ES-I3 (cell line): ENCODE data around the gene SLC34A1.

Source experiments
- H3K36me3 ChIP-seq: 2 replicates; pipeline ENCODE4 v1.6.1; 2013; ENCODE audit warnings: mild to moderate bottlenecking, low read length, control low read depth, moderate library complexity; ENCODE audit not compliant: insufficient read depth
- H3K4me1 ChIP-seq: 2 replicates; pipeline ENCODE4 v1.6.1; 2013; ENCODE audit warnings: mild to moderate bottlenecking, control low read depth, low read length; ENCODE audit not compliant: insufficient read depth
- H3K9ac ChIP-seq: 2 replicates; pipeline ENCODE4 v1.6.1; 2013; ENCODE audit warnings: low read depth, mild to moderate bottlenecking, low read length, moderate library complexity
- H3K9me3 ChIP-seq: 2 replicates; pipeline ENCODE4 v1.6.1; 2013; ENCODE audit warnings: mild to moderate bottlenecking, low read length, moderate library complexity; ENCODE audit not compliant: control insufficient read depth, insufficient read depth

Gene SLC34A1

DNA sequence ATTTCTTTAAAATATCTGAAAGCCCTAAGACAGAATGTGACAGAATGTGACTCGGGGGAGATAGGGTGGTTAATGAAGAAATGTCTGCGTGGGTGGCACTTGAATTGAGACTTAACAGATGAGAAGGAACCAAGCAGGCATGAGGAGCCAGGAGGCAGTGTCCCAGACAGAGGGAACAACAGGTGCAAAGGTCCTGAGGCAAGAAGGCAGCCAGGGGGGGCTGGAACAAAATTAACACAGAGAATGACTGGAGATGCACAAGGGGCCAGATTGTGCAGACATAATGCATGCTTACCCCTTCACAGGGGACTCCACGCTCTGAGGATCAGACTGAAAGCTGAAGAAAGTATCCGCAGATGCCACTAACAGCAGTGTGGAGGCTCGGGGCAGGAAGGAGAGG is 34.5 kb upstream of the SLC34A1 start:
- peaks cover 6% of the 10 kb centered on the region for H3K4me1 ChIP-seq
- no peaks in the 10 kb centered on the region for H3K36me3 ChIP-seq
- H3K9me3 ChIP-seq = no peaks in the 10 kb centered on the region
- no peak overlapping the region for H3K9ac ChIP-seq

DNA sequence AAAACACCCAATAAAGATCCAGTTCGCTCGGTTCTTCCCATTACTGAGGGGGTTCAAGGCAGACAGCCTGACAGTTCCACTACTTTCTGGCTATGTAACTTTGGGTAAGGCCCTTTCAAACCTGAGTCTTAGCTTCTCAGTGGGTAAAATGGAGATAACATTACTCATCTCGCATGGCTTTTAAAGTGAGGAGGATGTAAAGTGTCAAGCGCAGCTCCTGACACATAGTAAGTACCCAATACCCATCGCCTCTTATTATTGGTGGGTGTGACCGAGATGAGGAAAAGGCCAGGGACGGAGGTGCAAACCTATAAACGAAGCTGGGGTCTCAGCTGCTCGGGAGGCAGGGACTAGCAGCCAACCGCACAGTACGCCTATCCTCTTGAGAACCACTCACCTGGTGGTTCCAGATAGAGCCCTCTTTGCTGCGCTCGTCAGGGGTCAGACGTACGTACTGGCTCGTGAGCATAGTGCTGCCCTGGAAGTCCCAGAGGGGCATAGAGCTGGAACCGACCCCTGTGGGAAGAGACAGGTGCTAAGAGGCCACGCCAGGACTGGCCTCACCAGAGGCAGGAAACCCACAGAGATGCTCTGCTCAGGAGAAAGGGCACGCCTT is 33.4 kb upstream of the SLC34A1 start:
- no peaks in the 10 kb centered on the region; the same call in 1 of the 2 replicates for H3K9me3 ChIP-seq
- H3K36me3 ChIP-seq = no peaks in the 10 kb centered on the region
- peak overlapping the region; percentile 99 for H3K9ac ChIP-seq
- peaks cover 6% of the 10 kb centered on the region for H3K4me1 ChIP-seq

DNA sequence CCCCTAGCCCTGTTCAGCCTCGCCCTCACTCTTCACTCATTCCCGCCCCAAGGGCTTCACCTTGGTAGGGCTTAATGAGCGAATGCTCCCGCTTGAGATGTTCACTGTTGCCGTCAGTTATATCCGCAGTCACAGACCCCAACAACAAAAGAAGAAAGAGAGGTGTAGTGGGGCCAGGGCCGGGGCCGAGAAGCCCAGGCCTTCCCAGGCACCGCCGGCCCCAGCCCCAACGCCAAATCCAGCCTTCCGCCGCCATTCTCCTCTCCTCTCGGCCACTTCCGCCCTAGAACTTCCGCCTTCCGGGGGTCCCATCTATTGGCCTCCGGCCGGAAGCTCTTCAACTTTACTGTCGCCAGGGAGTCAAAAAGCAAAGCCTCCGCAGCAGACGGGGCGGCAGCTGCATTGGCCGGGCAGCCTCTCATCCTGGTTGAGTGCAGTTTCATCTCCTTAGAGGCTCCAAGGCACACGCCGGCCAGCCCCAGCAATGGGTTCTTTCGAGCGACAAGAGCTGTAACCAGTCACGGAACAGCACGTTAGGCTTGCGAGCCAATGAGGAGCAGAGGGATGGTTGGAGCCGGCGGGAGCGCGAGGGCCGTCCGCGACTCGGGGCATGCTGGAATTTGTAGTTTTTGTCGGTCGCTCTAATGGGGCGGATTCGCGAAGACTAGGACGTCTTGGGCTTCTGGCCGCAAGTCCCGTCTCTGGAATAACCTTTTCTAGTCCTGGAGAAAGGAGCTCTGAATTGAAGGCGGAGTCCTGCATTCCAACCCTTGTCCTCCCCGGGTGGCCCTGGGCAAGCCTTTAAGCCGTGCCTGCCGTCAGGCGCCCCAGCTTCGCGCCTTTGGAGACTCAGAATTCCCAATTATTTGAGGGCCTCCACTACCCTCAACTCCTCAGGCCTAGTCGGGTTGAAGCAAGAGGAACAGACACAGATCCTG is 32.6 kb upstream of the SLC34A1 start, which contains the start of gene LMAN2:
LMAN2 (minus strand) TSS at position 277 of the 938 bp plus-strand sequence; CDS start at position 256, 21 bp downstream.
- H3K4me1 ChIP-seq = peaks cover 6% of the 10 kb centered on the region
- no peaks in the 10 kb centered on the region; the same call in 1 of the 2 replicates for H3K9me3 ChIP-seq
- H3K36me3 ChIP-seq = no peaks in the 10 kb centered on the region
- H3K9ac ChIP-seq = peak within 1 kb of the TSS; percentile 99

DNA sequence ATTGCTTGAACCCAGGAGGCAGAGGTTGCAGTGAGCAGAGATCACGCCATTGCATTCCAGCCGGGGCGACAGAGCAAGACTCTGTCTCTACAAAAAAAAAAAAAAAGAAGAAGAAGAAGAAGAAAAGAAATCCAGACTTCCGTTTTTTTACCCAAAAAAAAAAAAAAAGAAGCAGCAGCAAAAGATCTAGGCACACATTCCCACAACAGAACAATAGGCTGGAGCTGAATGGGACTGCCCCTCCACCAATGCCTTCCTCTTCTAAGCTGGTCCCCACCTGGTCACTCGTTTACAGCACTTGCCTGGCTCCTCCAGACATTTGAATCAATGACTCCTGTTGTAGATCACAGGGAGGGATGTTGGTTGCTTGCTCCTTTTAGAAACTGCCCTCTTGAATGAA is 31.1 kb upstream of the SLC34A1 start:
- H3K4me1 ChIP-seq = peaks cover 6% of the 10 kb centered on the region
- H3K9me3 ChIP-seq = no peaks in the 10 kb centered on the region; the same call in 1 of the 2 replicates
- no peak overlapping the region for H3K9ac ChIP-seq
- H3K36me3 ChIP-seq = no peaks in the 10 kb centered on the region

DNA sequence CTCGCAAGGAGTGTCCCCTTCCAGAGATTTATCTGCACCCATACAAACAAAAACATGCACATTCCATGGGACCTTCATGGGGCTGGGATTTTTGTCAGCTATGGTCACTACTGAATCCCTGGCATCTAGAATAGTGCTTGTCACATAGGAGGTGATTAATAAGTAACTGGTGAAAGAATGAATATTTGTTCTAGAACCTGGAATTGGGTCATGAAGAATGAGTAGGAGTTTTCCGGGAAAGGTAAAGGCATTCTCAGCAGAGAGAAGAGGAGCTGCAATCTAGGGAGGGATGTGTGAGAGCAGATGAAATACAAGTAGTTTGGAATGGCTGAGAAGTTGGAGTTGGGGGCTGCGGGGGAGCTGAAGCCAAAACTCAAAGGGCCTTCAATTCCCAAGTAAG is 30.0 kb upstream of the SLC34A1 start:
- Histone ChIP-seq H3K9ac (no peak overlapping the region), H3K36me3 (no peaks in the 10 kb centered on the region), H3K4me1 (peaks cover 6% of the 10 kb centered on the region), H3K9me3 (no peaks in the 10 kb centered on the region; the same call in 1 of the 2 replicates)

DNA sequence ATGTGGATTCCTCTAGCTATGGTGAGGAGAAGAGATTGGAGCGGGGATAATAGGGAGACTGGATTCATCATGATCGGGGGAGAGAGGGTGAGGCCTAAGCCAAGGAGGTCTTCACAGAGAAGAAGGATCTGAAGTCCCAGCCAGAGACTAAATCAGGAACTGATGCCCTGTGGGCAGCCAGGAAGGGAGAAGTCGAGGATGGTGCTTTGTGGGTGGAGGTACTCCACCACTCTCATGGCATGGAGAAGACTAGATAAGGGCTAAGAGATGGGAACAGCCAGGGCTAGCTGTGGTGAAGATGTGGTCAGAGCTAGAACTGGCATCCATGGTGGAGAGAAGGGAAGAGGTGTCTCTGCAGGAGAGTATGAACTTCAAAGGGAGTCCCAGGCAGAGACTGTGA is 29.5 kb upstream of the SLC34A1 start:
- Histone ChIP-seq H3K36me3 (no peaks in the 10 kb centered on the region), H3K4me1 (peaks cover 6% of the 10 kb centered on the region), H3K9me3 (no peaks in the 10 kb centered on the region; the same call in 1 of the 2 replicates), H3K9ac (no peak overlapping the region)

DNA sequence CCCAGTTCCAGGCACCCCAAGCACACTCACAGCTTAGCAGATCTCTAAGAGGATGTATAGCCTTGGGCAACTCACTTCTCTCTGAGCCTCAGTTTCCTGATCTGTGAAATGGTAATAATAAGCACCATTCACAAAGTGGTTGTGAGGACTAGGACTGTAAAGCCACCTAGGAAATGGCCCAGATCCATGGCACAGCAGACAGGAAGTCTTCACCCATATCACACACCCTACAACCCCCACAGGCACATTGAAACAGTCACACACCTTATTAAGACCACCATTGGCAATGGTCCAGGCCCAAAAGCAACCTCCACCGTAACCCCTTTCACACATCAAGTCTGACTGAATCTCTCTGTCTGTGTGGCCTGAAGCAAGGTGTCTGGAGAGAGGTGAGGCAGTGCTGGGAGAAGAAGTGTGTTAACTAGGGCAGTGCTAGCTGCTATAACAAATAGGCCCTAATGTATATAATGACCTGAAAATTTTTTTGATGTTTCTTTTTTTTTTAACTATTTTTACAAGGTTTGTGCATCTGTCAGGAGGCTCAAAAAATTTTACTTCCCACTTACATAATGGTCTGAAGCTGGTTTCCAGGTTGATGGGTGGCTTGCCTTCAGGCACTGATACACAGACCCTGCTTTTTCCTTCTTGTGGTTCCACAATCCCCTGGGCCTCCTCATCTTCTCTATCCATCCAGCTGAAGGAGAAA is 28.9 kb upstream of the SLC34A1 start:
- peaks cover 5% of the 10 kb centered on the region for H3K4me1 ChIP-seq
- H3K36me3 ChIP-seq = no peaks in the 10 kb centered on the region
- H3K9ac ChIP-seq = no peak overlapping the region

DNA sequence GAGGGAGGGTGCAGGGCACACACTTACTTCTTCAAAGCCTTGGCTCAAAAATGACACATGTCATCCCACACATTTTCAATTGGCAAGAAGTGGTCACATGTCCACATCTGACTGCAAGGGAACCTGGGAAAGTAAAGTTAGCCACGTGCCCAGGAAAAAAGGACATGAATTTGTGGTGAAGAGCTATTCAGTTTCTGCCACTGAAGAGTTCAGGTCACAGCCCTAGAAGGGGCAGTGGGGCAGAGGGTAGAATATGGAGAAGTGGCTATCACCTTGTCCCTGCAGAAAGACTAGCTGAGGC is 28.4 kb upstream of the SLC34A1 start:
- Histone ChIP-seq H3K4me1 (peaks cover under 1% of the 10 kb centered on the region; the same call in 1 of the 2 replicates), H3K9ac (no peak overlapping the region), H3K9me3 (no peaks in the 10 kb centered on the region; the same call in 1 of the 2 replicates), H3K36me3 (no peaks in the 10 kb centered on the region)

More for the DNA sequence above, 28.9 kb upstream of the SLC34A1 start:
- no peaks in the 10 kb centered on the region; the same call in 1 of the 2 replicates for H3K9me3 ChIP-seq

DNA sequence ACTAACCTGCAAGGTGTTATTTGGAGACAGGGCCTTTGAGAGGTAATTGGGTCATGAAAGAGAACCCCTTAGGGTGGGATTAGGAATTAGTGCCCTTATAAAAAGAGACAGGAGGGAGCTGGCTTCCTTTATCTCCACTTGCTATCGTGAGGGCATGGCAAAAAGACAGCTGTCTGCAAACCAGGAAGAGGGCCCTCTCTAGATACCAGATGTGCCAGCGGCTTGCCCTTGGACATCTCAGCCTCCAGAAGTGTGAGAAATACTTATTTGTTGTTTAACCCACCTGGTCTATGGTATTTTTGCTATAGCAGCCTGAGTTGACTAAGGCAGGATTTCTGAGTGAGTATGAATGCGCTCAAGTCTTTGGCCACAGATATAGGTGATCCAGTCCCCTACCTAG is 27.5 kb upstream of the SLC34A1 start:
- H3K4me1 ChIP-seq = no peaks in the 10 kb centered on the region
- no peaks in the 10 kb centered on the region; the same call in 1 of the 2 replicates for H3K9me3 ChIP-seq
- no peaks in the 10 kb centered on the region for H3K36me3 ChIP-seq
- H3K9ac ChIP-seq = no peak overlapping the region

DNA sequence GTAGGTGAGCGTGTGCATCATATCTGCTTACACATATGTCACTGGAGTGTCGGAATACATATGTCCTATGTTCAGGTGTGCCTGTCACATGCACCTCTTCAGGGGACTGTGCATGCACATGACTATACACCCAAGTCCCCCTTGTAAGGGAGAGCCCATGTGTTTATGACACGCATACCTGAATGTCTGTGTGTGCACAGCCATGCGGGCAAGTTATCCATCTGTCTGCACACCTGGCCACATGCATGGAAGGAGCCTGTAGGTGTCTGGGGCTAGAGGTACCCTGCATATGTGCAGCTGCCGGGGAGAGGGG is 27.1 kb upstream of the SLC34A1 start:
- Histone ChIP-seq H3K36me3 (no peaks in the 10 kb centered on the region), H3K9me3 (no peaks in the 10 kb centered on the region; the same call in 1 of the 2 replicates), H3K4me1 (peaks cover 3% of the 10 kb centered on the region; the same call in 1 of the 2 replicates), H3K9ac (no peak overlapping the region)

DNA sequence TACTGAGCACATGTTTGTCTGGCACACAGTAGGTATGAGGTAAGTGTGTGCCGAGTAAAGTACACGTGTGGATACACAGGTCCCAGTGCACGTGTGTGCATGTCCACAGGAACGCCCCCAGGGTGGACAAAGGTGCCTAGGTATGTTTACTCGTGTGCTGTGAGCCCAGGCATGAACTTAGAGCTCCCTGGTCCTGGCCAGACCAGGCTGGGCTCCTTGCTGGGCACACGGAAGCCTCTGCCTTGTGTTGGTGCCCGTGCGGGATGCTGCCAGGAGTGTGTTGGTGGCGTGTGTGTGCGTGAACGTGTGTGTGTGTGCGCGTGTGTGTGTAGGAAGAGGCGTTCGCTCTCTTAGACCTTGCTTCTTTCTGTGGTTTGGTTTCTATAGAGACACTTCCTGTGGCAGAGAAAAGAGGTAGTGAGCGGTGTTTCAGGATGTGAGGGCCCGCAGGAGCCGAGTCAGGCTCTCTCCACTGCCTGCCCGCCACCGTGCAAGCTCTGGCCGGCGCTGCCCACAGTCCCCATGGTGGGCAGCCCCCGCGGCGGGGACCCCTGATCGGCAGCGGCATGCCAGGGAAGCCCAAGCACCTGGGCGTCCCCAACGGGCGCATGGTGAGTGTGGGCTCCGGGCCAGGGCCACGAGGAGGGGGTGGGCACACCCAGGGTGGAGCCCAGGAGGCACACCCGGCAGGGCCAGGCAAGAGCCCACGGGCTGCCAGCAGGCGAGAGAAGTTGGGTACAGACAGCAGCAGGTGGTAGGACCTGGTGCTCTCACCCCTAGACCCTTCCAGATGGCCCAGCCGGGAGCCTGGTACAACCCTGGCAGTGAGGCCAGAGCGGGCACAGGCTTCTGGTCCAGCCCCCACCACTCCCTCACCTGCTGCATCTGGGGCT is 26.5 kb upstream of the SLC34A1 start, which contains the start of gene RGS14:
RGS14 (plus strand) TSS at position 466 of the 893 bp plus-strand sequence; CDS start at position 567, 101 bp downstream.
- no peaks in the 10 kb centered on the region; the same call in 1 of the 2 replicates for H3K9me3 ChIP-seq
- peaks cover 7% of the 10 kb centered on the region; the same call in 1 of the 2 replicates for H3K4me1 ChIP-seq
- H3K9ac ChIP-seq = no peak within 1 kb of the TSS
- H3K36me3 ChIP-seq = no peaks in the 10 kb centered on the region

DNA sequence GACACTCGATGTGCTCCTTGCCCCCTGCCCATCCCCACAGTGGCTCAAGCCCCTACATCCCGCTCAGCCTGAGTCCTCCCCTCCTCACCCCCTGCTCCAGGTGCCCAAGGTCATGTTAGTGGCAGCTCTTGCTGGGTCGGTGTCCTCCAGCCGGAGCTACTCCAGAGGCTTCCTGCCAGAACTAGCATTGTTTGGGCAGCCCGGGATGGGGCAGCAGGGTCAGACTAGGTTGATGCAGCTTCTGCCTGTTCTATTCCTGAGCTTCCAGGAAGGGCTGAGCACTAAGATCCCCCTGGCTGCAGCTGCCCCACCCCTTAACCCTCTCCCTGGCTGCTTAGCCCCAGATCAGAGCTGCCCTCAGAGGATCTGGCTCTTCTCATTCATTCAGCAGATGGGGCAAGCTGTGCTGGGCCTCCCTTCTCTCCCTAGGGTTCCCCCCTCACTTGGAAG is 25.8 kb upstream of the SLC34A1 start:
- no peaks in the 10 kb centered on the region for H3K36me3 ChIP-seq
- H3K9ac ChIP-seq = no peak overlapping the region
- H3K9me3 ChIP-seq = no peaks in the 10 kb centered on the region; the same call in 1 of the 2 replicates
- H3K4me1 ChIP-seq = peaks cover 7% of the 10 kb centered on the region; the same call in 1 of the 2 replicates

DNA sequence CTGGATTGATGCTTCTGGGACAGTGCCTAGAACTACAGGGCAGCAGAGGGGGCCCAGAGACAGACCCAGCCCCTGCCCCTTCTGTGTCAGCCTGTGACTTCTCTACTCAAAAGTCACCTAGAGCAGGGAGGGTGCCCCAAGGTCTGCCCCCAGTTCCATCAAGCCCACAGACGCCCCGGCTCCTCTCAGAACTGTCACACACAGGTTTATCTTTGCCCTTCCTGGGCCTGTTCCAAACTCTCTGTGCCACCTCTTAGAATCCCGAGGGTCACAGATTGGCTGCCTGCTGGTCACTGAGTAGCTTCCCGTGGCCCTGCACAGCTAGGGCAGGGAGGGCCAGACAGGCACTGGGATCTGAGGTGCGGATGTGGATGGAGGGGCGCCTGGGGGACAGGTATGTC is 24.8 kb upstream of the SLC34A1 start:
- no peaks in the 10 kb centered on the region; the same call in 1 of the 2 replicates for H3K9me3 ChIP-seq
- no peak overlapping the region for H3K9ac ChIP-seq
- peaks cover 17% of the 10 kb centered on the region; the same call in 1 of the 2 replicates for H3K4me1 ChIP-seq
- no peaks in the 10 kb centered on the region for H3K36me3 ChIP-seq
